Neuron (in vitro differentiated cells): ENCODE data around the gene FGF12.

ENCODE experiments used
- H2AFZ ChIP-seq: one replicate; pipeline ENCODE4 v1.6.1; 2013; ENCODE audit warnings: low read depth, mild to moderate bottlenecking, inconsistent platforms, low read length, moderate library complexity
- H3K27me3 ChIP-seq: one replicate; pipeline ENCODE4 v1.6.1; 2013; ENCODE audit warnings: low read length; ENCODE audit not compliant: insufficient read depth
- H3K36me3 ChIP-seq: one replicate; pipeline ENCODE4 v1.6.1; 2013; ENCODE audit warnings: low read length; ENCODE audit not compliant: insufficient read depth
- H3K4me1 ChIP-seq: one replicate; pipeline ENCODE4 v1.6.1; 2013; ENCODE audit warnings: low read length; ENCODE audit not compliant: insufficient read depth
- H3K4me3 ChIP-seq: 2 replicates; pipeline ENCODE4 v1.5.1; 2013; ENCODE audit warnings: mild to moderate bottlenecking, low read length, moderate library complexity
- H3K9me3 ChIP-seq: one replicate; pipeline ENCODE4 v1.6.1; 2013; ENCODE audit warnings: low read length

Gene FGF12

DNA sequence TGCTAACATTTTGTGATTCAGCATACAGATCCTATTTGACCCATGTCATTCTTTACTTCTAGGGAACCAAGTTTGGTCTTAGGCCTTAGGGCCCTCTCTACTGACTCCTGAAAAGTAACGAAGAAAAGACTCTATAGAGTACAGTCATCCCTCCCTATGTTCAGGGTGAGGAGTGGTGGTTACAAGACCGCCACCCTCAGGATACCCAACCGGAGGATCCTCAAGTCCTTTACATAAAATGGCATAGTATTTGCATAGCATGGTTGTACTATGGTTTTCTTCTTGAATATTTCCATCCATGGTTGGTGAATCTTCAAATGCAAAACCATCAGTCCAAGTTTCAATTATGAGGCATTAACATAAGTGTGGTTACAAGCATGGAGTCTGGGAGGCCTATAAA, 327.6 kb downstream of the FGF12 start:
- Histone ChIP-seq H3K4me3 (no peak overlapping the region), H3K27me3 (no peaks in the 10 kb centered on the region), H3K4me1 (peaks cover 2% of the 10 kb centered on the region), H3K9me3 (no peaks in the 10 kb centered on the region), H2AFZ (no peak overlapping the region), H3K36me3 (no peaks in the 10 kb centered on the region)

DNA sequence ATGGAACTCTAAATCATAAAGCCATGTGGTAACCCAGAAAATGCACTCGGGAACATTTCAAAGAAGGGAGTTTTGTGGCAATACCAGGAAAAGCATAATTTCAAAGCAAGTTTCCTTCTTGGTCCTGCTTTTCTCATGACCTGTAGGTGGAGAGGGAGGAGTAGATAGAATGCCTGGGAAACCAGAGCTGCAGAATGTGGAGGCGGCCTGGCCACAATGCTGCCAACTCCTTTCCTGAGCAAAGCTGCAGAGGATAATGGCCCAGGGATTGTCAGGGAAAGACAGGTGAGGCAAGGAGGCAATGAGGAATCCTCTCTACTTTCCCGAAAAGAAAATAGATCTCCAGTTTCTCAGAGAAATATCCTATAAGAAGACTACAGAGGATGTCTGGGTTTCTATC, 330.3 kb downstream of the FGF12 start:
- Histone ChIP-seq H3K9me3 (no peaks in the 10 kb centered on the region), H2AFZ (no peak overlapping the region), H3K27me3 (no peaks in the 10 kb centered on the region), H3K4me3 (no peak overlapping the region), H3K36me3 (no peaks in the 10 kb centered on the region), H3K4me1 (peaks cover 2% of the 10 kb centered on the region)

GRCh38 chr3:192395506-192395905, 331.8 kb downstream of the FGF12 start:
- peaks cover 2% of the 10 kb centered on the region for H3K4me1 ChIP-seq
- H3K4me3 ChIP-seq, result no peak overlapping the region
- H3K36me3 ChIP-seq, result no peaks in the 10 kb centered on the region
- no peaks in the 10 kb centered on the region for H3K9me3 ChIP-seq
- no peaks in the 10 kb centered on the region for H3K27me3 ChIP-seq
- H2AFZ ChIP-seq, result no peak overlapping the region

GRCh38 chr3:192392986-192393385, 334.4 kb downstream of the FGF12 start:
- Histone ChIP-seq H3K4me3 (no peak overlapping the region), H2AFZ (no peak overlapping the region), H3K36me3 (no peaks in the 10 kb centered on the region), H3K9me3 (no peaks in the 10 kb centered on the region), H3K4me1 (no peaks in the 10 kb centered on the region), H3K27me3 (no peaks in the 10 kb centered on the region)

DNA sequence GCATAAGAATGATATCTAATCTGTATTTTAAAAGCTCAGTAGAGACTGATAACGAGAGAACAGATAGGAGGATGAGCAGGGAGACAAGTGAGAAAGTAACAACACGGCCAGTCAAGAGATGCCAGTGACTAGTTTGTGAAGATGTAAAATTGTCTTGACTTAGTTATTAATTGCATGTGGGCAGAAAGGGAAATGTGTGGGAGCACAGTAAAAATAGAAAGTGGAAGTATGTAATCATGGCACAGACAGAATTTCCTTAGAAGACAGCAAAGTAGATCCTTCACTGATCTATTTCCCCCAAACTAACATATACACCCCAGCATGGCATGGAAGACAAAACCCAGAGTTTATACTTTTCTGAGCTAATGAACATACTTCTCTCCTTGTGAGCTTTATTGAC, 344.5 kb downstream of the FGF12 start:
- Histone ChIP-seq H3K4me3 (no peak overlapping the region), H3K9me3 (no peaks in the 10 kb centered on the region), H2AFZ (no peak overlapping the region), H3K27me3 (no peaks in the 10 kb centered on the region), H3K4me1 (no peaks in the 10 kb centered on the region), H3K36me3 (no peaks in the 10 kb centered on the region)

DNA sequence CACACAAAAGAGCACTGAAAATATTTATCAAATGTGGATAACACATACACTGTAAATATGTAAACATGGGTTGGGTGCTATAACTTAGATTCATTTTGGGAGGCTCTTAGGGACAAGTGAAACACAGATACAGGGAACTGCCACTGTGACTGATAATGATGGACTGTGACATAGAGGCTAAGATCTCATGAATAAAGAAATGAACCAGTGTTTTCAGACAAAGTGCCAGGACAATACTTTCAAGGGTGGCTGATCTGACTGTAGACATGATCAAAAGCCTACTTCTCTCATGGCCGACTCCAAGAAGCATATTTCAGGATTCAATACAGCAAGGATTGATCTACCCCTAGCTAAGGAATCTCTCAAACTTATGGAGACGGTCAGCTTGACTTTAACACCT, 353.8 kb downstream of the FGF12 start:
- no peaks in the 10 kb centered on the region for H3K36me3 ChIP-seq
- H3K9me3 ChIP-seq, result no peaks in the 10 kb centered on the region
- no peak overlapping the region for H2AFZ ChIP-seq
- H3K4me1 ChIP-seq, result peaks cover 12% of the 10 kb centered on the region
- H3K4me3 ChIP-seq, result no peak overlapping the region
- H3K27me3 ChIP-seq, result no peaks in the 10 kb centered on the region

DNA sequence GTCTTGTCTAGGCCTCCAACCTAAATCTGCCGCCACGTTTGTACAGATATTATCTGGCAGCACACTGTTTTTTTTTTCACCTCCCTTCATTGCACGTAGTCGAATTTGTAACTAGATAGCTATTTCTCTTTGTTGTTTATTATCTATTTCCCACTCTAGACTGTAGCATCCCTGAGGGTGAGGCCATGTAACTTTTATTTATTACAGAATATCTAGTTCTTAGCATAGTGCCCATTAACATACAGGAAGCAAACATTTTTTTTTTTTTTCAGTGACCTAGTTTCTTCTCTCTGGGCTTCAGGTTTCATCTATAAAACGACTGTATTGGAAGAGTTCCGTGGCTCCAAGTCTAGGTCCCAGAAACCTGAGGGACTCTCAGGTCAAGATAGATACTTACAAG, 354.3 kb downstream of the FGF12 start:
- no peak overlapping the region for H3K4me3 ChIP-seq
- no peaks in the 10 kb centered on the region for H3K9me3 ChIP-seq
- peaks cover 12% of the 10 kb centered on the region for H3K4me1 ChIP-seq
- H3K27me3 ChIP-seq, result no peaks in the 10 kb centered on the region
- no peaks in the 10 kb centered on the region for H3K36me3 ChIP-seq
- no peak overlapping the region for H2AFZ ChIP-seq

DNA sequence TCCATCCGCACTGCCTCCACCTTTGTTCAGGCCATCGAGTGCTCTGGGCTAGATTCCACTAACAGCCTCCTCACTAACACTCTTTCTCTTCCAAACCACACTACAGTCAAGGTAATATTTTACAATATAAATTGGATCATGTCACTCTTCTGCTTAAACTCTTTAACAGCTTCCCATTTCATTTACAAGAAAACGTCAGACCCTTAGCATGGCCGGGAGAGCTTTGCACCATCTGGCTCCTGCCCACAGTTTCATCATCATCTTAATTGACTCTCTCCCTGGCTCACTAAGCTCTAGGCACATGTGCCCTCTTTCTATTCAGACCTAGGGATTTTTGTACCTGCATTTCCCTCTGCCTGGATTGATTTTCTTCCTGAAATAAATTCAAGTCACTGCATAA, 354.7 kb downstream of the FGF12 start:
- Histone ChIP-seq H3K27me3 (no peaks in the 10 kb centered on the region), H3K4me1 (peaks cover 12% of the 10 kb centered on the region), H3K4me3 (no peak overlapping the region), H3K9me3 (no peaks in the 10 kb centered on the region), H2AFZ (no peak overlapping the region), H3K36me3 (no peaks in the 10 kb centered on the region)

GRCh38 chr3:192371870-192372400, 355.4 kb downstream of the FGF12 start:
- Histone ChIP-seq H3K4me3 (no peak overlapping the region), H2AFZ (no peak overlapping the region), H3K27me3 (no peaks in the 10 kb centered on the region), H3K36me3 (no peaks in the 10 kb centered on the region), H3K4me1 (peaks cover 12% of the 10 kb centered on the region), H3K9me3 (no peaks in the 10 kb centered on the region)

GRCh38 chr3:192367616-192368015, 359.7 kb downstream of the FGF12 start:
- H2AFZ ChIP-seq, result no peak overlapping the region
- no peaks in the 10 kb centered on the region for H3K36me3 ChIP-seq
- H3K4me1 ChIP-seq, result peaks cover 5% of the 10 kb centered on the region
- H3K9me3 ChIP-seq, result no peaks in the 10 kb centered on the region
- no peaks in the 10 kb centered on the region for H3K27me3 ChIP-seq
- no peak overlapping the region for H3K4me3 ChIP-seq

GRCh38 chr3:192366916-192367315, 360.4 kb downstream of the FGF12 start:
- Histone ChIP-seq H3K27me3 (no peaks in the 10 kb centered on the region), H3K4me3 (no peak overlapping the region)

DNA sequence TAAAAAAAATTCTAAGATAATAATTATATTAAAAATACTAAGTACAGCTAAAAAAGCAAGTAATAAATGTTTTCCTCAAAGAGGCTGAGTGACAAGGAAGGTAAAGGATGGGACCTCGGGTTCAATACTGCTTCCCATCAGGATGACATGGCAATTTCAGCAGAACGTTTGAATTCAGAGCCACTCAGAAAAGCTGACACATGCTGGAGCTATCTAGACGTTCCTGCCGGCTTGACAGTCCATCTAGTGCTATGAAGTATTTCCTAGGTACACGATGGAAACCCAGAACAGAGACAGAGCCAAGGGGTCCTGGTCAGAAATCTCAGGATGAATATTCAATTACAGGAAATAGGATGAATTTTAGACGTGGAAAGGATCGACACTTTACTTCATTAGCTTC, 361.8 kb downstream of the FGF12 start:
- H3K36me3 ChIP-seq, result no peaks in the 10 kb centered on the region
- no peak overlapping the region for H3K4me3 ChIP-seq
- H2AFZ ChIP-seq, result no peak overlapping the region
- H3K27me3 ChIP-seq, result no peaks in the 10 kb centered on the region
- H3K9me3 ChIP-seq, result no peaks in the 10 kb centered on the region
- no peaks in the 10 kb centered on the region for H3K4me1 ChIP-seq

More at GRCh38 chr3:192366916-192367315, 360.4 kb downstream of the FGF12 start:
- Histone ChIP-seq H3K36me3 (no peaks in the 10 kb centered on the region), H2AFZ (no peak overlapping the region), H3K9me3 (no peaks in the 10 kb centered on the region), H3K4me1 (no peaks in the 10 kb centered on the region)

- Histone ChIP-seq H2AFZ (no peak overlapping the region), H3K4me1 (no peaks in the 10 kb centered on the region), H3K36me3 (no peaks in the 10 kb centered on the region), H3K4me3 (no peak overlapping the region), H3K9me3 (no peaks in the 10 kb centered on the region), H3K27me3 (no peaks in the 10 kb centered on the region)
Measured at GRCh38 chr3:192364316-192364715, 363.0 kb downstream of the FGF12 start.

GRCh38 chr3:192354687-192355086, 372.7 kb downstream of the FGF12 start:
- Histone ChIP-seq H3K27me3 (no peaks in the 10 kb centered on the region), H3K4me1 (no peaks in the 10 kb centered on the region), H3K4me3 (no peak overlapping the region), H2AFZ (no peak overlapping the region), H3K9me3 (no peaks in the 10 kb centered on the region), H3K36me3 (no peaks in the 10 kb centered on the region)
